KMS-11 (cell line): ENCODE results near the gene MIDN.

ENCODE experiments used
- H2AFZ ChIP-seq: fragments of 200-600 bp; sonication (generic); 2 replicates; pipeline ENCODE4 v1.6.1; 2016; ENCODE audit warnings: antibody characterized with exemption, mixed run types, low read depth
- H3K27ac ChIP-seq: fragments of 200-600 bp; sonication (generic); 2 replicates; pipeline ENCODE4 v1.6.1; 2016; ENCODE audit warnings: mild to moderate bottlenecking, mixed run types
- H3K27me3 ChIP-seq: fragments of 200-600 bp; sonication (generic); 2 replicates; pipeline ENCODE4 v1.6.1; 2017; ENCODE audit warnings: mild to moderate bottlenecking, low read depth, mixed run types, moderate library complexity; ENCODE audit not compliant: insufficient read depth
- H3K36me3 ChIP-seq: fragments of 200-600 bp; sonication (generic); 2 replicates; pipeline ENCODE4 v1.6.1; 2017; ENCODE audit warnings: mild to moderate bottlenecking, mixed run types; ENCODE audit not compliant: insufficient read depth
- H3K4me1 ChIP-seq: fragments of 200-600 bp; sonication (generic); 2 replicates; pipeline ENCODE4 v1.6.1; 2016; ENCODE audit warnings: mild to moderate bottlenecking, low read depth, mixed run types; ENCODE audit not compliant: poor library complexity, severe bottlenecking
- H3K4me2 ChIP-seq: fragments of 200-600 bp; sonication (generic); 2 replicates; pipeline ENCODE4 v1.7.0; 2016; ENCODE audit warnings: mild to moderate bottlenecking, mixed run types
- H3K4me3 ChIP-seq: fragments of 200-600 bp; sonication (generic); IDR thresholded peaks from 2 replicates; pipeline ENCODE4 v1.6.1; 2017; ENCODE audit warnings: low read depth, low read length, mixed read lengths; ENCODE audit not compliant: insufficient read depth
- H3K79me2 ChIP-seq: fragments of 200-600 bp; sonication (generic); 2 replicates; pipeline ENCODE4 v1.6.1; 2016; ENCODE audit warnings: low read depth, mixed run types; ENCODE audit not compliant: insufficient read depth
- H3K9ac ChIP-seq: fragments of 200-600 bp; sonication (generic); 2 replicates; pipeline ENCODE4 v1.6.1; 2016; ENCODE audit warnings: mild to moderate bottlenecking, mixed run types
- H4K20me1 ChIP-seq: fragments of 200-600 bp; sonication (generic); 2 replicates; pipeline ENCODE4 v1.6.1; 2016; ENCODE audit warnings: mild to moderate bottlenecking, mixed run types; ENCODE audit not compliant: insufficient read depth
- TF ChIP-seq, protein P1 (sequence below): fragments of 200-600 bp; sonication (generic); conservative IDR thresholded peaks from 2 replicates; pipeline ENCODE4 v1.6.1; 2017; ENCODE audit warnings: low read depth, mild to moderate bottlenecking, antibody characterized with exemption, low read length, moderate library complexity, mixed read lengths

MIDN gene

GRCh38 chr19:1216756-1217155, 31.6 kb upstream of the MIDN start:
- TF ChIP-seq, protein P1, sequence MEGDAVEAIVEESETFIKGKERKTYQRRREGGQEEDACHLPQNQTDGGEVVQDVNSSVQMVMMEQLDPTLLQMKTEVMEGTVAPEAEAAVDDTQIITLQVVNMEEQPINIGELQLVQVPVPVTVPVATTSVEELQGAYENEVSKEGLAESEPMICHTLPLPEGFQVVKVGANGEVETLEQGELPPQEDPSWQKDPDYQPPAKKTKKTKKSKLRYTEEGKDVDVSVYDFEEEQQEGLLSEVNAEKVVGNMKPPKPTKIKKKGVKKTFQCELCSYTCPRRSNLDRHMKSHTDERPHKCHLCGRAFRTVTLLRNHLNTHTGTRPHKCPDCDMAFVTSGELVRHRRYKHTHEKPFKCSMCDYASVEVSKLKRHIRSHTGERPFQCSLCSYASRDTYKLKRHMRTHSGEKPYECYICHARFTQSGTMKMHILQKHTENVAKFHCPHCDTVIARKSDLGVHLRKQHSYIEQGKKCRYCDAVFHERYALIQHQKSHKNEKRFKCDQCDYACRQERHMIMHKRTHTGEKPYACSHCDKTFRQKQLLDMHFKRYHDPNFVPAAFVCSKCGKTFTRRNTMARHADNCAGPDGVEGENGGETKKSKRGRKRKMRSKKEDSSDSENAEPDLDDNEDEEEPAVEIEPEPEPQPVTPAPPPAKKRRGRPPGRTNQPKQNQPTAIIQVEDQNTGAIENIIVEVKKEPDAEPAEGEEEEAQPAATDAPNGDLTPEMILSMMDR, result no peak
- no peaks in the 10 kb centered on the region for H3K27me3 ChIP-seq
- no peaks in the 10 kb centered on the region for H4K20me1 ChIP-seq
- H3K36me3 ChIP-seq, result no peaks in the 10 kb centered on the region
- H3K4me2 ChIP-seq, result no peak overlapping the region
- H3K79me2 ChIP-seq, result peaks cover 22% of the 10 kb centered on the region; the same call in 1 of the 2 replicates
- H3K9ac ChIP-seq, result no peak overlapping the region
- H3K27ac ChIP-seq, result no peak overlapping the region
- no peak overlapping the region for H2AFZ ChIP-seq
- H3K4me1 ChIP-seq, result no peaks in the 10 kb centered on the region
- no peak overlapping the region for H3K4me3 ChIP-seq

DNA sequence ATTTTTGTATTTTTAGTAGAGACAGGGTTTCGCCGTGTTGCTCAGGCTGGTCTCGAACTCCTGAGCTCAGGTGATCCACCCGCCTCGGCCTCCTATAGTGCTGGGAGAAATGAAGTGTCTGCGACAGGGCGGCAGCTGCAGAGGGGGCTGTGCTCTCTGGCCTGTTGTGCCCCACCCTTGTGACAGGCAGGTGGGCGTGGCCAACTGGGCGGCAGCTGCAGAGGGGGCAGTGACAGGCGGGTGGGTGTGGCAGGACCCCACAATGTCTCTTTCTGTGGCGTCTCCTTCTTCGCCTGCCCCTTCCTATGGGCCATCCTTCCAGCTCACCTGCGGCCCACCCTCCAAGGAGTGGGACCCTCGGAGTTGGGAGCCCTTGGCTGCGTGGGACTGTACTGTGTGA, 31.0 kb upstream of the MIDN start:
- H3K4me2 ChIP-seq, result no peak overlapping the region
- H3K36me3 ChIP-seq, result no peaks in the 10 kb centered on the region
- H3K27ac ChIP-seq, result no peak overlapping the region
- H3K27me3 ChIP-seq, result no peaks in the 10 kb centered on the region
- TF ChIP-seq, protein P1, result no peak
- no peak overlapping the region for H3K9ac ChIP-seq
- no peak overlapping the region for H3K4me3 ChIP-seq
- no peaks in the 10 kb centered on the region for H3K4me1 ChIP-seq
- peaks cover 20% of the 10 kb centered on the region; the same call in 1 of the 2 replicates for H3K79me2 ChIP-seq
- no peak overlapping the region for H2AFZ ChIP-seq
- no peaks in the 10 kb centered on the region for H4K20me1 ChIP-seq

DNA sequence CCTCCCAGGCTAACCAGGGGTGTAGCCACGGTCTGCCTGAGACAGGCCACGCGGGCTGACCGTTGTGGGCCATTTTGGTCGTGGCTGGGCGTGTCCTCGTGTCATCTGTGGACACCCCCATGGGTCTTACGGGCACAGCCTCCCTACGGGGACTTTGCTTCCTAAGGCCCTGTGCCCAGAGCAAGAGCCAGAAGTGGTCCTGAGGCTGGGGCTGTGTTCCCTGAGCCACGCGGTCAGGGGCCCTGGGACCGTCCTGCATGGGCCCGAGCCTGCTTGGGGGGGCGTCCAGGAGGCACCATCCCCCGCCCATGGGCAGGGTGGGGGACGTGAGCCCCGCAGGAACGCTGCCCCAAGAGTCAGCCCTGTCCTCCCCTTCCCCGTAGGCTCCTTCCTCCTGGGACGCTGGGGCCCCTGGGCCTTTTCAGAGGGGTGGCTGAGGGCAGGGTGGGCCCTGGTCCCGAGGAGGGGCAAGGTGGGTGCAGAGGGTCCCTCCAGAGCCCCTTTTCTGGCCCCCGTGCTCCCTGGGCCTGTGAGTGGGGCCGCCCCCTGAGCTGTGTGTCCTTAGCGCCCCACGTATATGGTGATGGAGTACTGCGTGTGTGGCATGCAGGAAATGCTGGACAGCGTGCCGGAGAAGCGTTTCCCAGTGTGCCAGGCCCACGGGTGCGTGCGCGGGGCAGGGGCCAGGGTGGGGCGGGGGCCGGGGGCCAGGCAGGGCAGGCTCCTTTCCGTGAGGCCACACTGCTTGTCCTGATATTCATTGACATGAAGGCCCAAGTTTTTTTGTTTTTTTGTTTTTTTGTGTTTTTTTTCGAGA, 29.4 kb upstream of the MIDN start:
- Histone ChIP-seq H4K20me1 (no peaks in the 10 kb centered on the region), H3K79me2 (peaks cover 19% of the 10 kb centered on the region; the same call in 1 of the 2 replicates)

GRCh38 chr19:1219786-1220476, 28.5 kb upstream of the MIDN start:
- no peaks in the 10 kb centered on the region for H4K20me1 ChIP-seq
- H3K79me2 ChIP-seq, result peaks cover 14% of the 10 kb centered on the region; the same call in 1 of the 2 replicates
- no peaks in the 10 kb centered on the region for H3K36me3 ChIP-seq

More for the DNA sequence above, 29.4 kb upstream of the MIDN start:
- Histone ChIP-seq H2AFZ (no peak overlapping the region), H3K36me3 (no peaks in the 10 kb centered on the region), H3K4me2 (no peak overlapping the region), H3K27me3 (no peaks in the 10 kb centered on the region), H3K27ac (no peak overlapping the region), H3K9ac (no peak overlapping the region), H3K4me1 (no peaks in the 10 kb centered on the region), H3K4me3 (no peak overlapping the region)
- TF ChIP-seq, protein P1, result no peak

More at GRCh38 chr19:1219786-1220476, 28.5 kb upstream of the MIDN start:
- no peak overlapping the region for H3K4me2 ChIP-seq
- TF ChIP-seq, protein P1, result no peak
- no peaks in the 10 kb centered on the region for H3K4me1 ChIP-seq
- no peak overlapping the region for H3K4me3 ChIP-seq
- no peak overlapping the region for H2AFZ ChIP-seq
- no peak overlapping the region for H3K27ac ChIP-seq
- H3K9ac ChIP-seq, result no peak overlapping the region
- H3K27me3 ChIP-seq, result no peaks in the 10 kb centered on the region
